C1 segment of cervical spinal cord (tissue), 14 donors: ENCODE data around the gene SVEP1.

ENCODE experiments used
- DNase-seq, 14 donors: peaks; one replicate each; lab custom pipeline; 2025; lab: John Stamatoyannopoulos, UW

The SVEP1 gene

GRCh38 chr9:110528645-110529044 lies 50.9 kb downstream of the SVEP1 start:
- DNase-seq = no peak

- DNase-seq = peak in 1 of 14 donors; percentile 4
These were observed 53.1 kb downstream of the SVEP1 start for GRCh38 chr9:110526426-110526825.

DNA sequence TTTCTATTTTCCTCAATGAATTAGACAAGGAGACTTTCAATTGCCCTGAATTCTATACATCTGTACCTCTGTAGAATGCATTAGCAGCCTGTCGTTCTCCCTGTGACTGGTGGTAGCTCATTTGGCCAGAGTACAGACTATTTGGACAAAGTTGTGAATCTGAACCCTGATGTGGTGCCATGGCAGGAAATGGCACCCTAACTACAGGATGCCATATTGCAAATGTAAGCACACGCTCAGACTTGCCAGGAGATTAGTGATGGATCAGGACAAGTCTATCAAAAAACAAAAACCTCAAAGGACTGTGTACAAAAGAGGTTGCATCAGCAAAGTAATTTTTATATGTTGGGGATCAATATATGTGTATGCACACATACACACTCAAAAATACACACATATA lies 58.3 kb downstream of the SVEP1 start:
- DNase-seq = peak in 1 of 14 donors; percentile 35

- DNase-seq = no peak
These were observed 59.3 kb downstream of the SVEP1 start for GRCh38 chr9:110520120-110520701.

DNA sequence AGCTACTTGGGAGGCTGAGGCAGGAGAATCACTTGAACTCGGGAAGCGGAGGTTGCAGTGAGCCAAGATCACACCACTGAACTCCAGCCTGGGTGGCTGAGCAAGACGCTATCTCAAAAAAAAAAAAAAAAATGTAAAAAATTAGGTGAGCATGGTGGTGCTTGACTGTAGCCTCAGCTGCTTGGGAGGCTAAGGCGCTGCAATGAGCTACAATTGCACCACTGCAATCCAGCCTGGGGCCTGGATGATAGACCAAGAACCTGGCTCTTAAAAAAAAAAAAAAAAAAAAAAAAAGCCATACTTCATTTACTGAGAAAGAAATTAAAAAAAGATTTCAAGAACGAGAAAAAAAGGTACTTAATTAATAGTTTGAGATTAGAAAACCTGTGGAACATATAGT lies 62.1 kb downstream of the SVEP1 start:
- no peak for DNase-seq

- DNase-seq = no peak
These were observed 64.6 kb downstream of the SVEP1 start for GRCh38 chr9:110514897-110515296.

- DNase-seq = no peak
These were observed 66.7 kb downstream of the SVEP1 start for GRCh38 chr9:110512817-110513216.

DNA sequence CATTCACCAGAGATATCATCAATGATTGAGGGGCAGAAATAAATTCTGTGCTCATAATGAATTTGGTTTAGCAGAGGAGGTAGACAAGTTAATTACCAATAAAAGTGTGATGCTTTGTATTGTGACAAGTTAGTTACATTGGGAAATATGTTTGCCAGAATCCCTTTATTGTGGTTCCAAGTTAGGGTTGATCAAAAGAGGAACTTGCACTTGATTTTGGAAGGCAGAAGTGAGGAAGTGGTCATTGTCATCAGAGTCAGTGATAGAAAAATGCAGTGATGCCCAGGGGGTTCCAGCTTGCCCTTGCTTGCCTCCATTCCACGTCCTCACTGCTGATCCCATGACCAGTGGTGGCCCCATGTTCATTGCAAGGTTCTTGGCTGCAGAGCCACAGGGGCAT lies 69.7 kb downstream of the SVEP1 start:
- no peak for DNase-seq

GRCh38 chr9:110502842-110503241 lies 76.7 kb downstream of the SVEP1 start:
- DNase-seq = no peak

- DNase-seq = no peak
These were observed 79.9 kb downstream of the SVEP1 start for GRCh38 chr9:110499608-110500007.

DNA sequence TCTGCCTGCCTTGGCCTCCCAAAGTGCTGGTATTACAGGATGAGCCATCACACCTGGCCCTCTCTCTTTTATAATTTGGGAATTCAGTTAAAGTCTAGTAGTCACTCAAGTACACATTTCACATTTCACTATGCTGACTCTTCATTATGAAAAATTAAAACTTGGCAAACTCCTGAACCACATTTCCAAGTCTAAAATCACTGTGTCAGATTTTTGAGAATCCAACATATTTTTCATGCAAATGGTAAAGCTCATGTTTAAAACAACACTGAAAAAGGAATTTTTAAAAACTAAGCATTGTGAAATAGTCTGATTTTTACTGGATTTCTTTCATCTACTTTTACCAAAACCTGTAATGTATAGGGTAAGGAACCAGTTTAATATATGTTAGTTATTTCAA lies 92.3 kb downstream of the SVEP1 start:
- no peak for DNase-seq

DNA sequence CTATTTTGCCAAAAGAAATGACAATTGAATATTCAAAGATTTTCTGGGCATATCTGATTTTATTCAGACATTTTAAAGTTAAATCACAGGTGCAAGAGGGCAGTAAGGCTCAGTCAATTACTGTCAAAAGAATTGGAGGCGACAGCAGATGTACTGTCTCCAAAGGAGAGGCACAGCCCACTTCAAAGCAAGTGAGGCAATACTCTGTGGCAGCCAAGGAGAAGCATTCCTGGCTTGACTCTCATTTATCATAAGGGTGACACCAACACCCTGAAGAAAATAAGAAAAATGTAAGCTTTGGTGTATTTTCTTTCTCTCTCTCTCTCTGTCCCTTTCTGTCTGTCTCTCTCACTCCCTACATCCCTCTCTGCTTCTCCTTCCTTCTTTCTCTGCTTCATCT lies 93.3 kb downstream of the SVEP1 start:
- no peak for DNase-seq

DNA sequence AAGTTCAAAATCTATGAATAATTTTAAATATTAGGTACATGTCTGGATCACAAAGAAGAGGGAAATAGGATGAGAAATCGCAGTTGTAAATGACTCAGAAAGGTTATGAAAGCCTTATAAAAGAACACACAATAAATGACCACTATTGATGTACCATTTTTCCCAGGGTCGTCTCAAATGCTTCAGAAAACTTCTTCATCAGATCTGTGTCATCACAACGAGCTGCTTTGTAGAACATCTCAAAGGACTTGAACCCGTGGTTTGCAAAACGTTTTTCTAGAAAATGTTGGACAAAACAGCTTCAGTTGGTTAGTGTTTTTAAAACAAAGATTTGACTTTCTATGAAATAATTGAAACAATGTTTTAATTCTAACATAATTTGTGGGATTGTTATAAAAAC lies 100.1 kb downstream of the SVEP1 start:
- DNase-seq = no peak

- DNase-seq = no peak
These were observed 103.3 kb downstream of the SVEP1 start for GRCh38 chr9:110476251-110476650.

DNA sequence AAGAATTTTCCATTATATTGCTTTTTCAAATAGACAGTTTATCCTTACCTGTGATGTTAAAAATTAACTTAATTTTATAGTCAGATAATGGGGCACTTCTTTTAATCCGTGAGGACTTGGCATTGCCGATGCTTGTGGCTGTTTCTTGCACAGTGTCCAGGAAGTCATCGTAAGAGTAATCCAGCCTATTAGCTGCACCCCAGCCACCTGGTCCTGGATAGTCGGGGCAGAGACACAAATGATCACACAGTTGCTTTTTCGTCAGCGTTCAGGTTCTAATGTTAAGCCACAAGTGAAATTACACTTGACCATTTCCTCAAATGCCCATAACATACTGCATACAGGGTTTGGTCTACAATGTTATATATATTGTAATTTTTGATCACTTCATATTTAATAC lies 107.4 kb downstream of the SVEP1 start:
- DNase-seq = peak in 1 of 14 donors; percentile 18

DNA sequence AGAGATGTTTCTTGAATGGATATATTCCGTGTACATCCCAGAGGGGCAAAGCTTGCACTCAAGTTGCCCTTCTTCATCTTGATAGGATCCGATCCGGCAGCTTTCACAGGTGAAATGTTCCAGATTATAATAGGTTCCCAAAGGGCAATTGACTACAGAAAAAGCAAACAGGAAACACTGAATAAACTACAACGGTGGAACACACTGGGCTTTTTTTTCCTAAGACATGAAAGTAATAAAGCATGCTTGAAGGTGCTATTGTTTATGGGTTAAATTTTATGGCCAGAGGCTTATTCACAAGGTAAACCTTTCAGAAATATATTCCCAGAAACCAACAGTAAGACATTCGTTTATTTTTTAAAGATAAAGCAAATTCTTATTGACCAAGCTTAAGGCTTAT lies 110.6 kb downstream of the SVEP1 start:
- DNase-seq = no peak

DNA sequence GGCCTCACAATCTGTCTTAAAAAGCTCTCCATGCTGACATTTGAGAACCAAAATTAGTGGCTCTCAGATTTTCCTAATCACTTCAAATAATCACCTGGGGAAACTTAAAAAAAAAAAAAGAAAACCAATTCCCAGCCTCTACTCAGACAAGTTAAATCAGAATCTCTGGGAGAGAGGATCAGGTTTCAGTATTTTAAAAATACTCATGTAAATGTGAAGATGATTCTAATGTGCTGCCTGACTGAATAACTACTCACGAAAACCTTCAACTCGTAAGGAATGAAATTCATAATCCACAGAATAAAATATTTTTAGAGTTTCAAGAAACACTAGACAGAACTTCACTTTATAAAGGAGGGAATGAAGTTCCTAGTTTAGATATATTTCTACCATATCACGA lies 114.4 kb downstream of the SVEP1 start:
- no peak for DNase-seq

- no peak for DNase-seq
These were observed 115.2 kb downstream of the SVEP1 start for GRCh38 chr9:110464321-110464720.

DNA sequence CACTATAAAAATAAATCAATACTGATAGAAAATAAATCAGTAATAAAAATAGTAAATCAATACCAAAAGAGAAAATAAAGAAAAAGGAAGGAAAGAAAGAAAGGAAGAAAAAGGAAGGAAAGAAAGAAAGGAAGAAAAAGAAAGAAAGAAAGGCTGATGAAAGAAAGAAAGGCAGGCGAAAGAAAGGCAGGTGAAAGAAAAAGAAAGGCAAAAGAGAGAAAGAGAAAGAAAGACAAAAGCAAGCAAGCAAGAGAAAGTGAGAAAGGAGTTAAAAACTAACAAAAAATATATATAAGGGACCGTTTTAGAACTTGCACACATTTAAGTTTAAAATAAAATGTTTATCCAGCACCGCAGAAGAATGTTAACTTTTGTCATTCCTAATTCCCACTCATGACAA lies 116.0 kb downstream of the SVEP1 start:
- DNase-seq = no peak

GRCh38 chr9:110457245-110457644 lies 122.3 kb downstream of the SVEP1 start:
- DNase-seq = no peak

- DNase-seq = no peak
These were observed 122.9 kb downstream of the SVEP1 start for GRCh38 chr9:110456681-110457080.

- DNase-seq = no peak
These were observed 123.7 kb downstream of the SVEP1 start for GRCh38 chr9:110455860-110456259.

GRCh38 chr9:110452227-110452801 lies 127.2 kb downstream of the SVEP1 start:
- DNase-seq = no peak

- DNase-seq = no peak
These were observed 127.8 kb downstream of the SVEP1 start for GRCh38 chr9:110451726-110452125.
